ENCODE measurements around the gene DPF1. TPM values are rescaled to one million over a fixed set of nuclear protein-coding genes. Genes with fewer than 3 reads are reported as not detected.

Gene DPF1
- total RNA-seq, 1 donor from 2014 or later: 12.6 TPM

DNA sequence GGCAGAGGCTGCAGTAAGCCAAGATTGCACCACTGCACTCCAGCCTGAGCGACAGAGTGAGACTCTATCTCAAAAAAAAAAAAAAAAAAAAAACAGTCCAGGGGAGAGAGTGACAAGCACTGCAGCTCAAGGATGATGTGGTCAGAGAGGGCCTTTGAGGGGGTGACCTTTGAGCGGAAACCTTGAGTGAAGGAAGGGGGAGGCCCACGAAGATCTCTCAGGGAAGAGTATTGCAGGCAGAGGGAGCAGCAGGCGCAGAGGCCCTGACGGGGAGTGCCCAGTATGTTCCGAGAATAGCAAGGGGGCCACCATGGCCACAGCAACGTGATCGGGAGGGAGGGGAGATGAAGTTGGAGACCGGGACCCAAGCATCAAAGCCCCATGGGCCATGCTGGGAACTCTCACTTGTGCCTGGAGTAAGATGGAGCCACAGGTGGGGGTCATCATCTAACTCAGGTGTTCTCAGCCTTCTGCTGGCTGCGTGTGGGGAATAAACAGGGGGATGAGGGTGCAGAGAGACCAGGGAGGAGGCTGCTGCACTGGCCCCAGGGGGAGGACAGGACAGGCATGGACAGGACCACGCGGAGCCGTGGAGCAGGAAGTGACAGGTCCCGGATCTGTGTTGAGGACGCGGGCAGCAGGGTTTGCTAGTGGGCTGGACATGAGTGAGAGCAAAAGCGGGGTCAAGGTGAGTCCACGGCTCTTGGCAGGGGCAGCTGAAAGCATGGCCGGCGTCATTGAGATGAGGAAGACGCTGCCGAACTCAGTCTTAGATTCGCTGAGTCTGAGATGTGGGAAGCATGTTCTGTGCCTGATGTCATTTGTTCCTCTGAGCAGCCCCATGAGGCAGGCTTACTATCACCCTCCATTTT is 60.4 kb downstream of the DPF1 start:
- Mint-ChIP-seq H3K36me3 (peaks cover 27% of the 10 kb centered on the region), H3K4me1 (ENCODE audit: unreplicated experiment) (no peaks in the 10 kb centered on the region), H3K27me3 (no peaks in the 10 kb centered on the region), H3K27ac (no peak overlapping the region), H3K4me3 (no peak overlapping the region), H3K9me3 (no peaks in the 10 kb centered on the region)
- DNase-seq (ENCODE audit: extremely low spot score, unreplicated experiment): no peak
- TF ChIP-seq, protein P1, sequence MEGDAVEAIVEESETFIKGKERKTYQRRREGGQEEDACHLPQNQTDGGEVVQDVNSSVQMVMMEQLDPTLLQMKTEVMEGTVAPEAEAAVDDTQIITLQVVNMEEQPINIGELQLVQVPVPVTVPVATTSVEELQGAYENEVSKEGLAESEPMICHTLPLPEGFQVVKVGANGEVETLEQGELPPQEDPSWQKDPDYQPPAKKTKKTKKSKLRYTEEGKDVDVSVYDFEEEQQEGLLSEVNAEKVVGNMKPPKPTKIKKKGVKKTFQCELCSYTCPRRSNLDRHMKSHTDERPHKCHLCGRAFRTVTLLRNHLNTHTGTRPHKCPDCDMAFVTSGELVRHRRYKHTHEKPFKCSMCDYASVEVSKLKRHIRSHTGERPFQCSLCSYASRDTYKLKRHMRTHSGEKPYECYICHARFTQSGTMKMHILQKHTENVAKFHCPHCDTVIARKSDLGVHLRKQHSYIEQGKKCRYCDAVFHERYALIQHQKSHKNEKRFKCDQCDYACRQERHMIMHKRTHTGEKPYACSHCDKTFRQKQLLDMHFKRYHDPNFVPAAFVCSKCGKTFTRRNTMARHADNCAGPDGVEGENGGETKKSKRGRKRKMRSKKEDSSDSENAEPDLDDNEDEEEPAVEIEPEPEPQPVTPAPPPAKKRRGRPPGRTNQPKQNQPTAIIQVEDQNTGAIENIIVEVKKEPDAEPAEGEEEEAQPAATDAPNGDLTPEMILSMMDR (conservative IDR thresholded peaks at IDR 0.05): no peak

GRCh38 chr19:38162632-38163031 is 61.4 kb downstream of the DPF1 start:
- Mint-ChIP-seq H3K4me1 (ENCODE audit: unreplicated experiment) (no peaks in the 10 kb centered on the region), H3K9me3 (no peaks in the 10 kb centered on the region), H3K27me3 (no peaks in the 10 kb centered on the region), H3K27ac (no peak overlapping the region), H3K36me3 (peaks cover 27% of the 10 kb centered on the region), H3K4me3 (no peak overlapping the region)
- TF ChIP-seq, protein P1 (conservative IDR thresholded peaks at IDR 0.05): no peak
- DNase-seq (ENCODE audit: extremely low spot score, unreplicated experiment): no peak

GRCh38 chr19:38162094-38162493 is 61.9 kb downstream of the DPF1 start:
- Mint-ChIP-seq H3K4me3 (no peak overlapping the region), H3K27ac (no peak overlapping the region), H3K4me1 (ENCODE audit: unreplicated experiment) (no peaks in the 10 kb centered on the region), H3K9me3 (no peaks in the 10 kb centered on the region), H3K27me3 (no peaks in the 10 kb centered on the region), H3K36me3 (peaks cover 27% of the 10 kb centered on the region)
- TF ChIP-seq, protein P1 (conservative IDR thresholded peaks at IDR 0.05): no peak
- DNase-seq (ENCODE audit: extremely low spot score, unreplicated experiment): no peak

Other genes with a start within 250 kb of the DPF1 start
- gene PPP1R14A, start 32.2 kb upstream of the DPF1 start, total RNA-seq (ENCODE audit: low replicate concordance): 14.9 and 20.7 TPM in 2 replicates
- 243 and 526 TPM in 2 replicates for gene SPINT2, start 40.4 kb upstream of the DPF1 start, total RNA-seq (ENCODE audit: low replicate concordance)
- gene C19orf33, start 80.0 kb upstream of the DPF1 start, total RNA-seq (ENCODE audit: low replicate concordance): 46.8 and 270 TPM in 2 replicates
- 41.0 and 42.9 TPM in 2 replicates for gene YIF1B, start 91.7 kb upstream of the DPF1 start, total RNA-seq (ENCODE audit: low replicate concordance)
- 5.2 and 14.4 TPM in 2 replicates for gene KCNK6, start 95.6 kb upstream of the DPF1 start, total RNA-seq (ENCODE audit: low replicate concordance)
- gene CATSPERG, start 111.6 kb upstream of the DPF1 start, total RNA-seq (ENCODE audit: low replicate concordance): 5.2 and 11.9 TPM in 2 replicates
- gene PSMD8, start 150.3 kb upstream of the DPF1 start, total RNA-seq (ENCODE audit: low replicate concordance): 159 and 176 TPM in 2 replicates
- 1.1 and 1.5 TPM in 2 replicates for gene GGN, start 163.8 kb upstream of the DPF1 start, total RNA-seq (ENCODE audit: low replicate concordance)
- 4.2 and 5.5 TPM in 2 replicates for gene SPRED3, start 164.5 kb upstream of the DPF1 start, total RNA-seq (ENCODE audit: low replicate concordance)
- 25.2 and 27.3 TPM in 2 replicates for gene FAM98C, start 178.9 kb upstream of the DPF1 start, total RNA-seq (ENCODE audit: low replicate concordance)
- gene RASGRP4, start 202.0 kb upstream of the DPF1 start, total RNA-seq (ENCODE audit: low replicate concordance): not detected in 2 replicates
- gene RYR1, start 209.5 kb upstream of the DPF1 start, total RNA-seq (ENCODE audit: low replicate concordance): 3.3 and 9.3 TPM in 2 replicates

All from type B pancreatic cell (in vitro differentiated cells).